ENCODE measurements around the gene CD99L2. TPM values are rescaled to one million over a fixed set of nuclear protein-coding genes. Genes with fewer than 3 reads are reported as not detected.
A peak's percentile ranks its signal among the peaks of the same experiment; 100 is the strongest.

Gene CD99L2
- total RNA-seq, 1 experiment from 2014 or later: 29.5 TPM

DNA sequence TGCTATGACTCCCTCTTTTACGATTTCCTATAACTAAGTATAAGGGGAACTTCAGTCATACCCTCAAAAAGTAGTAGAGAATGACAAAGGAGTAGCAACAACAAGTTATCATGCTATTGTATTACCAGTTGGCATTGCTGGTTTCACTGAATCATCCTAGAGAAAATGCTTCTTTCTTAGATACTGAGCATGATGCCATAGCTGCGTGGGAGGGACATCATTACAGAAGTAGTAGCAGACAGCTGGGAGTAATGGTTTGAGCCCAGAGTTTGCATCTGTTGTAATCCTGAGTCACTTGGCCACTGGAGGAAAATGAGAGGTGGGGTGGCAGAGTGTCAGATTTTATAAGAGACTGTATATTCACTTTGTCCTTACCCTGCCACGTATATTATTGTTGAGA is 166.7 kb downstream of the CD99L2 start:
- Histone ChIP-seq H3K27me3 (replicated peaks; ENCODE audit: insufficient read depth, low read depth, low read length, poor library complexity) (no peaks in the 10 kb centered on the region), H3K4me3 (ENCODE audit: low read depth, low read length, poor library complexity, severe bottlenecking) (no peak overlapping the region), H3K9me3 (ENCODE audit: low read depth, low read length, poor library complexity, severe bottlenecking) (no peaks in the 10 kb centered on the region), H3K27ac (ENCODE audit: low read depth, low read length, poor library complexity, severe bottlenecking) (no peak overlapping the region), H3K36me3 (ENCODE audit: insufficient read depth, low read length, poor library complexity, severe bottlenecking) (peaks cover 16% of the 10 kb centered on the region), H3K4me1 (ENCODE audit: insufficient read depth, low read length, poor library complexity, severe bottlenecking) (no peaks in the 10 kb centered on the region)
- TF ChIP-seq, protein P1, sequence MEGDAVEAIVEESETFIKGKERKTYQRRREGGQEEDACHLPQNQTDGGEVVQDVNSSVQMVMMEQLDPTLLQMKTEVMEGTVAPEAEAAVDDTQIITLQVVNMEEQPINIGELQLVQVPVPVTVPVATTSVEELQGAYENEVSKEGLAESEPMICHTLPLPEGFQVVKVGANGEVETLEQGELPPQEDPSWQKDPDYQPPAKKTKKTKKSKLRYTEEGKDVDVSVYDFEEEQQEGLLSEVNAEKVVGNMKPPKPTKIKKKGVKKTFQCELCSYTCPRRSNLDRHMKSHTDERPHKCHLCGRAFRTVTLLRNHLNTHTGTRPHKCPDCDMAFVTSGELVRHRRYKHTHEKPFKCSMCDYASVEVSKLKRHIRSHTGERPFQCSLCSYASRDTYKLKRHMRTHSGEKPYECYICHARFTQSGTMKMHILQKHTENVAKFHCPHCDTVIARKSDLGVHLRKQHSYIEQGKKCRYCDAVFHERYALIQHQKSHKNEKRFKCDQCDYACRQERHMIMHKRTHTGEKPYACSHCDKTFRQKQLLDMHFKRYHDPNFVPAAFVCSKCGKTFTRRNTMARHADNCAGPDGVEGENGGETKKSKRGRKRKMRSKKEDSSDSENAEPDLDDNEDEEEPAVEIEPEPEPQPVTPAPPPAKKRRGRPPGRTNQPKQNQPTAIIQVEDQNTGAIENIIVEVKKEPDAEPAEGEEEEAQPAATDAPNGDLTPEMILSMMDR (conservative IDR thresholded peaks at IDR 0.05; ENCODE audit: low read depth, low read length): no peak
- TF ChIP-seq EZH2 (IDR thresholded peaks at IDR 0.05; ENCODE audit: borderline replicate concordance, low read depth, low read length, poor library complexity, severe bottlenecking): no peak
- ChIA-PET POLR2A (ENCODE audit: low non-redundant PET) (no interaction called here), CTCF (interaction anchor here (0.6 kb wide), 1 partner anchor 15 kb away, joined by 3 read pairs; no protein-coding TSS in a partner anchor)
- DNase-seq (ENCODE audit: low spot score): peak; percentile 38
- intact Hi-C loops (cut with micrococcal nuclease; ENCODE audit: unreplicated experiment): no loop called here
- no TSS peak for BruUV-seq (replicated peaks)

DNA sequence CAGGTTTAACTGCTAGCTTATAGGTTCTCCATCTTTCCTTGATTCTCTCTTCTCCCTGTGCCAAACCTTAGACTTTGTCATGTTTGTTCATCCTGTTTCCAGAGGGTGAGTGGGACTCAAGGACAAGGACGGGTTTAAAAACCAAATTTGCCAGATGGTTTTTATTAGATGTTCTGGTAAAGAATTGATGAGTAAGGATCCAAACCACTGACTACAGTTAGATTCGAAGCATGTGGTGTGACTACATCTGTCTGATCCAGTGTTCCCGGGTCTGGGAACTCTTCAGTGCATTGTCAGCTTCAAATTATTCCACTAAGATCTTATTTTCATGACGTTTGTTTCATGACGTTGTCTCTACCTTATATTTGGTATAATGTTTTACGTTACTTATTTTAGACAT is 167.7 kb downstream of the CD99L2 start:
- H3K27me3 ChIP-seq (replicated peaks; ENCODE audit: insufficient read depth, low read depth, low read length, poor library complexity): no peaks in the 10 kb centered on the region
- H3K27ac ChIP-seq (ENCODE audit: low read depth, low read length, poor library complexity, severe bottlenecking): no peak overlapping the region
- H3K4me3 ChIP-seq (ENCODE audit: low read depth, low read length, poor library complexity, severe bottlenecking): no peak overlapping the region
- intact Hi-C loops (cut with micrococcal nuclease; ENCODE audit: unreplicated experiment): no loop called here
- peaks cover 16% of the 10 kb centered on the region for H3K36me3 ChIP-seq (ENCODE audit: insufficient read depth, low read length, poor library complexity, severe bottlenecking)
- no peak for TF ChIP-seq EZH2 (IDR thresholded peaks at IDR 0.05; ENCODE audit: borderline replicate concordance, low read depth, low read length, poor library complexity, severe bottlenecking)
- TF ChIP-seq, protein P1 (conservative IDR thresholded peaks at IDR 0.05; ENCODE audit: low read depth, low read length): no peak
- ChIA-PET CTCF (no interaction called here), POLR2A (ENCODE audit: low non-redundant PET) (no interaction called here)
- no TSS peak for BruUV-seq (replicated peaks)
- no peak for DNase-seq (ENCODE audit: low spot score)
- no peaks in the 10 kb centered on the region for H3K9me3 ChIP-seq (ENCODE audit: low read depth, low read length, poor library complexity, severe bottlenecking)
- no peaks in the 10 kb centered on the region for H3K4me1 ChIP-seq (ENCODE audit: insufficient read depth, low read length, poor library complexity, severe bottlenecking)

DNA sequence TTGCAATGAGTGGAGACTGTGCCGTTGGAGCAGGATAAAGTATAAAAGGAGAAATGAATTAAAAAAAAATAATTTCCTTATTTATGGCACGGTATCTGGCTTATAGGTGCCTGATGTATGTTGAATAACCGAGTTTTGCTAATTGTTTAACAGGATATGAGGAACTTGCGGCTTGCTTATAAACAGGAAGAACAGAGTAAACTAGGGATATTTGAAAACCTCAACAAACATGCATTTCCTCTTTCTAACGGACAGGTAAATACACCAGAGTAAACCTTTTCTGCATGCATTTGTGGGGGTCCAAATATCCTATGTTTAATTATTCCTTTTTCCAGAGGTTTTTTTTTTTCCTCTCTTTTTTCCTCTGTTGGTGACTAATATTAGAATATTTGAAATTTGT is 168.5 kb downstream of the CD99L2 start:
- no peak for DNase-seq (ENCODE audit: low spot score)
- Histone ChIP-seq H3K36me3 (ENCODE audit: insufficient read depth, low read length, poor library complexity, severe bottlenecking) (peaks cover 16% of the 10 kb centered on the region), H3K4me1 (ENCODE audit: insufficient read depth, low read length, poor library complexity, severe bottlenecking) (no peaks in the 10 kb centered on the region), H3K27ac (ENCODE audit: low read depth, low read length, poor library complexity, severe bottlenecking) (no peak overlapping the region), H3K27me3 (replicated peaks; ENCODE audit: insufficient read depth, low read depth, low read length, poor library complexity) (no peaks in the 10 kb centered on the region), H3K9me3 (ENCODE audit: low read depth, low read length, poor library complexity, severe bottlenecking) (no peaks in the 10 kb centered on the region), H3K4me3 (ENCODE audit: low read depth, low read length, poor library complexity, severe bottlenecking) (no peak overlapping the region)
- ChIA-PET CTCF (no interaction called here), POLR2A (ENCODE audit: low non-redundant PET) (no interaction called here)
- BruUV-seq (replicated peaks): no TSS peak
- intact Hi-C loops (cut with micrococcal nuclease; ENCODE audit: unreplicated experiment): no loop called here
- TF ChIP-seq, protein P1 (conservative IDR thresholded peaks at IDR 0.05; ENCODE audit: low read depth, low read length): no peak
- no peak for TF ChIP-seq EZH2 (IDR thresholded peaks at IDR 0.05; ENCODE audit: borderline replicate concordance, low read depth, low read length, poor library complexity, severe bottlenecking)

All from A673 (cell line).